GM19395 (cell line): ENCODE data around the gene NOC2L.

ENCODE experiments used
- ATAC-seq: cut with Tn5 transposase; IDR thresholded peaks from one replicate; pipeline ENCODE4 v1.9.1; 2021; ENCODE audit warnings: mild to moderate bottlenecking, moderate library complexity; ENCODE audit not compliant: unreplicated experiment

Gene NOC2L

DNA sequence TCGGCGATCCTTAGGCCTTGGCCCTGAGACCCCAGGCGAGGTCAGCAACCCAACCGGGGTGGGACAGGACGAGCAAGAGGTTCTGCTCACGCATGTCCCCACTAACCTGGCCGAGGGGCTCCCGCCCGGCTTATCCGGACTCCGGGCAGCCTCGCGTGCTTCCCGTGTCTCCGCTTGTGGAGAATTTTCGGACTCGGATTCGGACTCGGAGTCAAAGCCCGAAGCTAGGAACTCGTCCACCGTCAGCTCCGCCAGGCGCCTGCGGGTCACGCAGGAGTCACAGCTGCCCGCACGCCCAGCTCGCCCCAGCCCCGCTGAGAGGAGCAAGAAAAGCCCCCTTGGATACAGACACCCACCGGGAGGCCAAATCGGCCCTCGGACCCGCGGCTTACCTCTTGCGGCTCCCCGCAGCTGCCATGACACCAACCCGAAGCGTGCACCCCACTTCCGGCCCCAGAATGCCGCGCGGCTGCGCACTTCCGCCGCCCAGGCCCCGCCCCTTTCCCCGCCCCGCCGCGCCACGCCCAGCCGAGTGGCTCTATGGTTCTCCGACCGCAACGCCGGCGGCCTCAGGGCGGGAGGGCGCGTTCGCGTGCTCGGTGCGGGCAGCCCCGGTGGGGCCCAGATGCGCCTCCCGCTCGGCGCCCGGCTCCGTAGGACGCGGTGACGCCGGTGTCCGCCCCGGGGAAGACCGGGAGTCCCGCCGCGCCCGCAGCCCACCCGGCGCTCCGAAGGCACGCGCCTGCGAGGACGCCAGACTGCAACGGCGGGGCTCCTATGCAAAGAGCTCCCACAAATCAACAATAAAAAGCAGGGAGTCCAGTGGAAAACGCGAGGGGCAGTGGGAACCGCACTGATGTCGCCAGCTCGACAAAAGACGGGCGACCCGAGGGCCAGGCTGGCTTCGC is at the start of gene NOC2L:
Gene NOC2L, minus strand, starts transcription at position 434 of the 908 bp plus-strand sequence. Its CDS starts 16 bp downstream, at position 418.
- peak; percentile 66 for ATAC-seq

GRCh38 chr1:1006305-1007159 is 47.5 kb upstream of the NOC2L start:
- ATAC-seq: no peak

- no peak for ATAC-seq
Measured at GRCh38 chr1:1005774-1006304, 46.8 kb upstream of the NOC2L start.

- ATAC-seq: no peak
Measured at GRCh38 chr1:1004780-1005697, 46.0 kb upstream of the NOC2L start.

GRCh38 chr1:1004420-1004779 is 45.3 kb upstream of the NOC2L start:
- no peak for ATAC-seq

- no peak for ATAC-seq
Measured at GRCh38 chr1:1003618-1004419, 44.8 kb upstream of the NOC2L start.

- no peak for ATAC-seq
Measured at GRCh38 chr1:1001057-1001783, 42.2 kb upstream of the NOC2L start.

GRCh38 chr1:1000357-1001056 is 41.5 kb upstream of the NOC2L start:
- ATAC-seq: no peak

DNA sequence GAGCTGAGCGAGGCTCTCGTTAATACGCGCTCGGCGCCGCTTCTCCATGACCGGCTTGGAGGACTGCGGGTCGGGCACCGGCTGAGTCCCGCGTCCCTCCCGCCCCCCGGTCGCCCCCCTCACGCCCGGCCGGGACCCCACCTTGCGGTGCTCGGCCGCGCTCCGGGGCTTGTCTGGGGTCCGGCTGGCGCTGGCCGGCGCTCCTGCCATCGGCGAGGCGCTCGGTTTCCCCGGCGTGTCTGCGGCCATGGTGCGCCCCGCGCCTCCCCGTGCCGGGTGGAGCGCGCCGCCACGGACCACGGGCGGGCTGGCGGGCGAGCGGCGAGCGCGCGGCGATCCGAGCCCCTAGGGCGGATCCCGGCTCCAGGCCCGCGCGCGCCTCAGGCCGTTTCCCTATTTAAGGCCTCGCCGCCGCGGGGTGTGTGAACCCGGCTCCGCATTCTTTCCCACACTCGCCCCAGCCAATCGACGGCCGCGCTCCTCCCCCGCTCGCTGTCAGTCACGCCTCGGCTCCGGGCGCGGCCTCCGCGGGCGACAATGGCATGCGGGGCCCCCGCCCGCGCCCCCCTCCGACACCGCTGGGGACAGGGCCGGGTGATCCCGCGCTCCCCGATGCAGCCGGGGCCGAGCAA is 40.8 kb upstream of the NOC2L start, which contains the start of gene HES4:
Gene HES4, minus strand, starts transcription at position 373 of the 632 bp plus-strand sequence. Its CDS starts 124 bp downstream, at position 249.
- no peak for ATAC-seq

- ATAC-seq: no peak
Measured at GRCh38 chr1:998995-999724, 40.1 kb upstream of the NOC2L start.

DNA sequence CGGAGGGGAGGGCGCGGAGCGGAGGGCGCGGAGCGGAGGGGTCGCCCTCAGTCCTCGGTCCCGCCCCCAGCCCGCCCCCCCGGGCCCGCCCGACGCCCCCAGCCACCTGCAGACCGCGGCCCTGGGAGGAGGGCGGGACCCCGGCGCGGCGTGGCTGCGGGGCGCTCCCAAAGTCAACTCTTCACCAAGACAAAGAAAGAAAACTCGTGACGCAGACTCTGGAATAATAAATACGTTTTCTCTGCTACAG is 39.6 kb upstream of the NOC2L start:
- no peak for ATAC-seq

DNA sequence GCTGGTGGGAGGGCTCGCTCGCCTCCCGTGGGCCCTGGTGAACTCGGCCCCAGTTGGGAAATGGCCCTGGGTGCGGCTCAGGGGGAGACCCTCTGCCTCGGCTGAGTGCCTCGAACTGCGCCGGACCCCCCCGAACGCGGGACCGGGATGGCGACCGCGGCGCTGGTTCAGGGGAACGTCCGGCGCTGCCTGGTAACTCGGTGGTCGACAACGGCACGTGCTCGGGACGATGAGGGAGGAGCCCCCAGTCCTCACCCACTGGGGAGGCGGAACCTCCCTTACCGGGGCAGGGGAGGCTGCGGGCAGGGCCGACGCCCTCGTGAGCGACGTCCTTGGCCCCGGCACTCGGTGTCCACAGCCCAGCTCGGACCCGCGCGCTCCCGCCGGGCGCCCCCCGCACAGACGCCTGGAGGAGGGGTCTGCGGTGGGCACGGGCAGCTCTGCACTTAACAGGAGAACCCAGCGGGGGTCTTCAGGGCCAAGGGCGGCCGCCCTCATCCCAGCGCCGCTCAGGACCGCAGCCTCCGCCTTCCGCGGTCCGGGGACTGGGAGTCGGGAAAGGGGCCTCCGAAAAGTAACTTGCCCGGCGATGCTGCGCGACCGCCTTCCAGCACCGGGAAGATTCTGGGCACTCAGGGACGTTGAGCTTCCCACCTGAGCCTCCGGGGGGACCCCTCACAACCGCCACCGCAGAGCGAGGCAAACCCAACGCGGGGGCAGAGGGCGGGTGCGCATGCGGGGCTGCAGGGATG is 39.1 kb upstream of the NOC2L start:
- no peak for ATAC-seq

GRCh38 chr1:997713-997992 is 38.6 kb upstream of the NOC2L start:
- ATAC-seq: no peak

DNA sequence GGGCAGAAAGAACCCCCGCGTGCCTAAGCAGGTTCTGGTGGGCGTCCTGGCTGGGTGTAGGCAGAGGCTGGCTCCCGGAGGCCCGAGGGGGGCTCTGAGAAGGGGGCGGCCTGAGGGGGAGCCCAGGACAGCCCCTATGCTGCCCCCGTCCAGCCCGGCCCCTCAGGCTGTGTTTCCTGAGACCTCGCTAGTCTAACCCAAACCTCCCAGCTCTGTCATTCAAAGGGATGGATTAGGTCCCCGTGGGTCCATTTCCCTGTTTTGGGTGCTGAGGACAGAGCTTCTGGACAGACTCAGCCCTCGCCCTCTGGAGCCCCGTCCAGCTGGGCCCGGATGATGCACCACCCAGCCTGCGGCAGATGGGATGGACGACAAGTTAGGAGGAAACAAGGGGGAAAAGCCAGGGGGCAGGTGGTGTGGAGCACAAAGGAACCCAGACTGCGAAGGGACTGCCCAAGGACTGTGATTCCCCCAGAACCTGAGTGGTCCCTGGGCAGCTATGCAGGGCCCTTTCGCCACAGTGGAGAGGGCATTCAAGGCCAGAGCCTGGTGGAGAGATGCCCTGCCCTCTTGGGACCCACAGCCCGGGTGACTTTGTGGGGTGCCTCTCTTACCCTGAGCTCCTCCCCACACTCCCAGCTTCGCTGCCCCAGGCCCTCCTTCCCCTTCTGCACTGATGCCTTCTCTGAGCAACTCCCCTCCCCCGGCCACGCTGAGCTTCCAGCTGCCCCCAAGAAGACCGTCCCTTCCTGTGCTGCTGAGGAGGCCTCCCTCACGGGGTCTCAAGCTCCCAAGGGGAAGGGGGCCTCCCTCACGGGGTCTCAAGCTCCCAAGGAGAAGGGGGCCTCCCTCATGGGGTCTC is 38.0 kb upstream of the NOC2L start:
- ATAC-seq: no peak

GRCh38 chr1:995665-996633 is 36.9 kb upstream of the NOC2L start:
- ATAC-seq: no peak
